Renal pelvis (tissue), 4 donors: ENCODE measurements around the gene ACOT13. TPM values are rescaled to one million over a fixed set of nuclear protein-coding genes. Genes with fewer than 3 reads are reported as not detected.
A peak's percentile ranks its signal among the peaks of the same experiment; 100 is the strongest.
"Not testable (repeated sequence)": the region's sequence is repeated elsewhere in the genome, so short reads cannot be mapped to it uniquely, and the experiment has no call there.

Experiments used
- DNase-seq: peaks from one replicate; pipeline ENCODE4 v3.0.0-alpha.2; 2013
- polyA plus RNA-seq, 3 donors: library from polyadenylated mRNA; unstranded; fragments of 120-200 nt; gene quantifications; one replicate each; pipeline ENCODE4 v1.2.1, GENCODE V29; 2013; ENCODE audit not compliant: insufficient read length in 3 of 3

The ACOT13 gene
- polyA plus RNA-seq, 3 donors = 33.6 to 41.7 (median 36.0) TPM

DNA sequence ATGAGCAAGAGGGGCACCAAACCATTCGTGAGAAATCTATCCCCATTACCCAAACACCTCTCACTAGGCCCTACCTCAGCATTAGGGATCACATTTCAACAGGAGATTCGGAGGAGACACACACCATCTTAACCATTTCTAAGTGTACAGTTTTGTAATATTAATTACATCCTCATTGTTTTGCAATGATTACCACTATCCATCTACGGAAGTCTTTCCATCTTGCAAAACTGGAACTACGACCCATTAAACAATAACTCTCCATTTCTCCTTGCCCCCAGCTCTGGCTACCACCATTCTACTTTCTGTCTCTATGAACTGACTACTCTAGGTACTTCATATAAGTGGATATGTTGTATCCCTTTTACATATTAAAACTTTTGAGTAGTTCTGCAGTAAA lies 20.1 kb downstream of the ACOT13 start:
- DNase-seq = no peak

DNA sequence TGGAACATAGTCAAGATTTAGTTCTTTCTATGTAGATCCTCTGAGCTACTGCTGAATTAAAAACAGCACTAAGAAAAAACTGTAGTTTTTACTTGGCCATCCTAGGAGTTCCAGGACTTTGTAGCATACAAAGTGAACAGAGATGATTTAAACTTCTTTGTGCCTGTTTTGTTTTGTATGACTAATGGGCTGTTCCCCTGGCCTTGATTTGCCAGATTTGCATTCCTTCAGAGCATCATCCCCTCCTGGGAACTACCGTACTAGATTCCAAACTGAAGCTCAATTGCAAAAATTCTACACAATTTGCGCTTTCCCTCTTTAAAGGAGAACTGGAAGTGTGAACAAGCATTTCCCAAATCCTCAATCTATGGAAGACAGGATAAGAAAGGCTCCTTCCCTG lies 23.1 kb downstream of the ACOT13 start:
- no peak for DNase-seq

DNA sequence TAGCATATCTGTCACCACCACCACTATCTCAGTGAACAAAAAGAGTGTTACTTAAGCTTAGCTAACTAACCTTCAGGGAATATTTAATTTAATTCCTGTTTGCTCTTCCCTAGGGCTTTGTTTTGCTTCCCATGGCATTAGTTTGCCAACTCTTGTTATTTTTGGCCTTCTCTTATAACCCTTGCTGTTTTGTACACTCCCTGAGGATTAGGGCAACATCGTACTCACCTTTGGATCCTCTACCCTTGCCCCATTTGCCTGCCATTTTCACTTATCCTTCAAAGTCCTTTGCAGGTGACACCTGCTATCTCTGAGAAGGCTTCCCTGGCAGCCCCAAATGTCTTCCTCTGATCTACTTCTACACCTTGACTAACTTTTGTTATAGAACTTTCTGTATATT lies 23.7 kb downstream of the ACOT13 start:
- no peak for DNase-seq

DNA sequence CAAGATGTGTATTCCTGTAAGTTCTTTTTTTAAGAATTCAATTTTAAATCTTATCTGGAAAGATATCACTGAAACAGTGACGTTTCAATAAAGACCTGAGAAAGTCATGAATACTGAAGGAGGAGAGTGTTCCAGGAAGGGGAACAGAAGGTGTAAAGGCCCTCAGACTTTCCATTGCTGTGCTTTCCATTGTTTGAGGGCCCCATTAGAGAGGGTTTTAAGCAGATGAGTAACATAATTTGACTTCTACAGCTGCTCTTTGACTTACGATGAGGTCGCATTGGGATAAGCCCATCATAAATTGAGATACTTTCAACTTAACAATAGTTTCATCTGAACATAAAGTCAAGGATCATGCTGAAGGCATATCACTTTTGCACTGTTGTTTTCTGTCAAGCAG lies 24.7 kb downstream of the ACOT13 start:
- DNase-seq = no peak

DNA sequence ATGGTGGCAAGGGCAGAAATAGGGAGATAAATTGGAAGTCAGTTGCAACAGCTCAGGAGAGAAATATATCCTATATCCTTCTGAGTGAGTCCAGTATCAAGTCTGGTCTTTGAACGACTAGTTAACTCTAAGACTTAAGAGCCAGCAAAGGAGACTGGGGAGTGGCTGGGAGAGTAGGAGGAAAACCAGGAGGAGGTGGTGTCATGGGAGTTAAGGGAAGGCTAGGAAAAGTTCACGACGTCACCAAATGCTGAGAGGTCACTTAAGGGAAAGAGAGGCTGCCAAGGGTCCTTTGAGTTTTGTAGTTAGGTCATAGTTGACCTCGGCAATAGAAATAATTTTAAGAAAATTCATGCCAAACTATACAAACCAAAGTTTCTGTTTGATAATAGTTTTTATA lies 25.1 kb downstream of the ACOT13 start:
- no peak for DNase-seq

DNA sequence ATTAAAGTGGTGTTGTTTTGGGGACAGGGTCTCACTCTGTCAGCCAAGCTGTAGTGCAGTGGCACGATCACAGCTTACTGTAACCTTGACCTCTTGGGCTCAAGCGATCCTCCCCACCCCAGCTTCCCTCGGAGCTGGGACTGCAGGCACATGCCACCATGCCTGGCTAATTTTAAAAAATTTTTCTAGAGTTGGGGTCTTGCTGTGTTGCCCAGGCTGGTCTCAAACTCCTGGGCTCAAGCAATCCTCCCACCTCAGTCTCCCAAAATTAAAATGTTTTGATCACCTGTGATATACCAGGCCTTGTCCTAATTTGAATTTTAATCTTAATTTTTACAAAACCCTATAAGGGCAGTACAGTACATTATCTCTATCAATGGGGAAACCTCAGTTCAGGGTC lies 25.5 kb downstream of the ACOT13 start:
- DNase-seq = no peak

DNA sequence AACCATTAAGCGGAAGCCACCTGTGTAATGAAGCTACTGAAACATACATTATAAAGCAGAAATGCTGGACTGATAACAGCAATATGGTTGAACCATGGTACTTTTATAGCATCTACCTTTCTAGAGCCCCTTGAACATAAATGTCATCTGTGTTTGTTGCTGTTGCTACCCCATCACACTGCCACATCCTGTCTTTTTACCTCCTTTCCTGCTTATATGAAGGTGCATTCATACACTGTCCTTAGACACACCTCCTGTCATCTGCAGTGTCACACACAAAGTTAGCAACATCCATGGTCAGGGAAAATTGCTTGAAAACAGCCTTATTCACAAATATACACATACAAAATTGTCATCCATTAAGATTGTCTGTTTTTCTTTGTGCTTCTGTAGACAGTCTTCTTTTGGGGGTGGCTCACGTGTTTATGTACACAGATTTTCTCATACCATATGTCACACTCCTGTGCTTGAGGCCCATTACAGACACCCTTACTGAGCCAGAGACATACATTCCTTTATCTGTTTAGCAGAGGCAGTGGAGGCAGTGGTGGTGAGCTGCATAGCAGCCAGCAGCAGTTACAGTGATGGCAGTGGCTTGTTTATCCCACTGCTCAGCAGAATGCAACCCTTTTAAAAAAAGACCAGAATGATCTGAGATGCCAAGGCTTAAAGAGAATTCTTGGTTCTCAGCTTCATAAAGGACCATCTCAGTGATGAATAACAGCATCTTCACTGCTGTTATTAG lies 26.1 kb downstream of the ACOT13 start:
- no peak for DNase-seq

DNA sequence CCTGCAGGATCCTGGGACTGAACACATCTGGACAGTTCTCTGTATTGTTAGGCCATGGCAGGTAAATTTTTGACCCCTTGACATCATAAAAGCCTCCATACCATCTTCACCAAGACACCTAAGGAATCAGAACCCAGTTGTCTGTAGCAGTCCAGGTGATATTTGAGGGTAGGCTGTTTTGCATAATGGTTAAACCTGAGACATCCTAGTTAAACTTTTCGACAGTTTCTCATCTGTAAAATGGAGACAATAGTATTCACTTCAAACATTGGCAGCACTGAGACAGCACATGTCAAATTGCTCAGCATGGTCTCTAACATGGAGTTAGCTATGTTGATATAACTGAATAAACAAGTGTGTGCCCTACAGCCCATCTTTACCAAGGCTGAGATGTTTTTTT lies 27.3 kb downstream of the ACOT13 start:
- no peak for DNase-seq

DNA sequence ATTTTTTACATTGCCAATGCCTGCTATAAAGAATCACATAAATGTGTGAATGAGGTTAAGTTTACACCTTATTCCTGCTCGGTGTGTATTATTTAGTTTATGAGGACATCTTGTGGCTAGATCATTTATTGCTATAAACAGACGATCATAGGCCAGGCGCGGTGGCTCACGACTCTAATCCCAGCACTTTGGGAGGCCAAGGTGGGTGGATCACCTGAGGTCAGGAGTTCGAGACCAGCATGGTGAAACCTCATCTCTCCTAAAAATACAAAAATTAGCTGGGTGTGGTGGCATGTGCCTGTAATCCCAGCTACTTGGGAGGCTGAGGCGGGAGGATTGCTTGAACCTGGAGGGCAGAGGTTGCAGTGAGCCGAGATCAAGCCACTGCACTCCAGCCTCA lies 28.8 kb downstream of the ACOT13 start:
- DNase-seq = peak; percentile 33

DNA sequence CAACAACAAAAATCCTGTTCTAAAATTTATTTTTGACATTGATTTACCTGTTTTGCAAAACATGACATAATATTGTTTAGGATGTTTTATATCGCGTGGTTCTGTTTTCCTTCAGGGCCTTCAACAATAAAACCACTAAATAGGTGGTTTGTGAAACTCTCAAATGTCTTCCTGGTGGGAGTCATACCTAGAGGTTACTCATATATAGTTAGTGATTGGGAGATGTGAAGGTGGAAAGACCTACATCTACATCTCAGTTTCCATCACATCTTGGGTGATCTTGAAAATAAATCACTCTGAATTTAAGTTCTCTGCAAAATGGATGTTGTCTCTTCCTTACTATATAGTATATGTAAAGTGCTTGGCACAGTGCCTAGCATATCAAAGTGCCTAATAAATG lies 29.2 kb downstream of the ACOT13 start:
- no peak for DNase-seq

DNA sequence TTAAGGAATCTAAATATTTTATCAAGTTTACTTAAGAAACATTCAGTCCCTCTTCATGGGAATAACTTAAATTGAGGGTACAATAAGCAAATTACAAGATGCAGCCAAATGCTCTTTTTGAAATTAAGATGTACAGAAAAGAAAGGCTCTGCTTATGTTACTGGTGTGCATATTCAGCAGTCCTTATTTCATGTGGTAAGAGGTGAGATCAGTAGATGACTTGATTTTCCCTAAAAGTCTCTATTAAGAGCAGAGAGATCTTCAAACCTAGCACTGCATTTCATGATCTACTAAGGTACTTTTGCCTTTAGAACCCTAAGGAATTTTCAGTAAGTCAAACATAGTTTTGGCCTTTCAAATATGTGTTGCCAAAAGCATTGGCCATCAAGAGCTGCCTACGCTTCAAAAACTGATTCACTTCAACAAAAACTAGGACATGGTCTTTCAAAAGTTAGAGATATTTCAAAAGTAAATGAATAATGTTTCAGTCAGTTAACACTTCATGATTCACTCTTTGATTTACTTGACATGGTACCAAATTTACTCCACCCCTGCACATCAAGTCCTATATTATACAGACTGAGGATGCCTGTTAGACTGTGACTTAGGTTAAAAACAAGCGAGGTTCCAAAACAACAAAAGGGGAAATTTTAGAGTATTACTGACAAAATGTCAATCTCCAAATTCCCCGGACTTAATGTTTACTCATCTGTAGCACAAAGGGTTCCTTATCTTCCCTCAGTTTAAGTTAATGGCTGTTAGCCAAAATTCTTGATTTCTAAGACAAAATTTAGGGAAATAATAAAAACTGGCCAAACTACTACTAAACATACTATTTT lies 32.9 kb downstream of the ACOT13 start:
- DNase-seq = no peak

DNA sequence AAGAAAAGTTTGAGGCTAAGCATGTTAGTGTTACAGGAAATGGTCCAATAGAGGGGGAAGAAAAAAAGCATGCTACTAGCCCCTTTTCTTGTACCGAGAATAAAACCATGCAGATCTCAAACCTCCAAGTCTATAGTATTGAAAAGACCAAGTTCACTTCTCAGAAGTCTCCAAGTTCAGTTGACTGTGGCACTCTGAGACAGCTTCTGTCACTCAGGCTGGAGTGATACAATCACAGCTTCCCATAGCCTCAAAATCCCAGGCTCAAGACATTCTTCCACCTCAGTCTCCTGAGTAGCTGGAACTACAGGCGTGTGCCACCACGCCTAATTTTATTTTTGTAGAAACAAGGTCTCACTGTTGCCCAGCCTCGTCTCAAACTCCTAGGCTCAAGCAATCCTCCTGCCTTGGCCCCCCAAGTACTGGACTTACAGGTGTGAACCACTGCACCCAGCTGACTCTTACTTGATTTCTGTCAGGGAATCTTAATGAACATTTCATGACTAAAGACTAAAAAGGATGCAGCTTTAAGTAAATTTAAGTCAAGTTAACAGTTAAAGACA lies 35.9 kb downstream of the ACOT13 start:
- no peak for DNase-seq

DNA sequence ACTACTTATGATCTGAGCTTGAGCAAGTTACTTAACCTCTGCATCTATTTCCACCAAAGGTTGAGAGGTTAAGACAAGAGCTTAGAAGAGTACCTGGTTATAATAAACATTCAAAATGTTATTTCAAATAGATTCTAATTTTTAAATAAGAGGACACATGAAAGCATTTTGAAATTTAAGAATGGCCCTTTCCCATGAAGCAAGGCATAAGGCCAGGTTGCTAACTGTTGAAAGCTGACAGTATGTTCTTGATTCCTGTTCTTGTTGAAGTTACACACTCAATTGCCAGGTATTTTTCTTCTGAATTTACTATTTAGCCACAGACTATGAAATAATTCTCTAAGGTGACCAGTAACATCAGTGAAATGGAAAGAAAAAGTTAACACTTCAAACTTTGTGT lies 37.6 kb downstream of the ACOT13 start:
- no peak for DNase-seq

DNA sequence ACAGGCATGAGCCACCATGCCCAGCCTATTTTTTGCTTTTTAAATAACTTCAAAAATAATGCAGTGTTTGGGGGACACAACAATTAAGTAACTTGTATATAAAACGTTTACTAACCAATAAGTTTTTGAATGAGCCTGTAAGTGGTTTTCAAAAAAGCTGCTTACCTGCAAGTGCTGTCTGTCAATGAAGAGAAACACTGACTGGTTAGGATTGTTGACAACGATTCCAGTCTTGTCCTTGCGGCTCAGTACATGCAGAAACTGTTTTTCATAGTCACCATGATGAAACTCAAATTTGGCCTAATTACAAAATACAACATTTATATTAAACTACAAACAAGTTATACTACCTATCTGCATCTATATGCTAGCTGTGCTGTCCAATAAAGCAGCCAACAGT lies 41.7 kb downstream of the ACOT13 start:
- no peak for DNase-seq

DNA sequence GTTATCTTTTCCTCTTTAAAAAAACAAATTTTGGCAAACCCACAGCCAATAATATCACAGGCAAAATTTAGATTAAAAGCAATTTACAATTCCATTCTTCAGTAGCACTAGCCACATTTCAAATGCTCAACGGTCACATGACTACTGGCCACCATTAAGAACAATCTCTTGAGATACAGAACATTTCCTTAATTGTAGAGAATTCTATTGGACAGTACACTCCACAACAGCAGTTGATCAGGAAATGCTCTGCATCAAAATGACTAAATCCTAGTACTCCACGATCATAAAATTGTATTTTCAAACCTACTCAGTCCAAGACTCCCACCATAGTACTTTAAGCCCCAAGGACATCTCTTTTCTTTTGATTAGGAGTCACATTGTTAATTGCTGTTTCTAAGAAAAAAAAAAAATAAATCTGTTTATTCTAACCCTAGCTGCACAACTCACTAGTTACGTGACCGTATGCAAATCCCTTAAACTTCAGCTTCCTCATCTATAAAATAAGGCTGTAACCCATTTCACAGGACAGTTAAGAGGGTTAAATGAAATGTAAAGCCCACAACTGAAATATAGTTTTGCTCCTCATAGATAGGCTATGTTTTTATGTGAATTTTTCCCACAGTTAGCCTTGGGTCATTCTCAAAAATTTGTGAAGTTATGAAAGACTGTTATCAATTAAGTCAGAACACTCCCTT lies 42.3 kb downstream of the ACOT13 start:
- no peak for DNase-seq

DNA sequence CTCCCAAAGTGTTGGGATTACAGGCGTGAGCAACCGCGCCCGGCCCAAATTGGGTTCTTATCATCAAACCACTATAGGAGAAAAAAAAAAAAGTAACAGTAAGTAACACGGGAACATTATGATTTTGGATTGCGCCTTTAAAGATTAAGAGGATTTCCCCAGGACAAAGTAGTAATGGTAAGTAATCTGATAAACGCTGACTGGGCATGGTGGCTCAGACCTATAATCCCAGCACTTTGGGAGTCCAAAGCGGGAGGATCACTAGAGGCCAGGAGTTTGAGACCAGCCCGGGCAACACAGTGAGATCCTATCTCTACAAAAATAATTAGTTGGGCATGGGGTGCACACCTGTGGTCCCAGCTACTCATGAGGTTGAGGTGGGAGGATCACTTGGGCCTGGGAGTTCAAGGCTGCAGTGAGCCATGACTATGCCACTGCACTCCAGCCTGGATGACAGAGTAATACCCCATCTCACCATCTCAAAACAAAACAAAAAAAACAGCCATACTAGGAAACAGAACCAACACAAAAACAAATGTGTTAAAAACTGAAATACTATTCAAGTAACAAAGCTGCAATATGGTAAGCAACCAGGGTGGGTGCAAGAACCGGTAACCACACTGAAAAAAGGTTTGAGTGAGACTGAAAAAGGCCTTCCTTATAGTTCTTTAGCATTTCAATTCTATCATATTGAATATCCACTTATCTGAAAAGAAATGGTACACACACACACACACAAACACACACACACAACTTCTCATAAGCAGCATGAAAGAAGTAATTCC lies 43.8 kb downstream of the ACOT13 start:
- no peak for DNase-seq

DNA sequence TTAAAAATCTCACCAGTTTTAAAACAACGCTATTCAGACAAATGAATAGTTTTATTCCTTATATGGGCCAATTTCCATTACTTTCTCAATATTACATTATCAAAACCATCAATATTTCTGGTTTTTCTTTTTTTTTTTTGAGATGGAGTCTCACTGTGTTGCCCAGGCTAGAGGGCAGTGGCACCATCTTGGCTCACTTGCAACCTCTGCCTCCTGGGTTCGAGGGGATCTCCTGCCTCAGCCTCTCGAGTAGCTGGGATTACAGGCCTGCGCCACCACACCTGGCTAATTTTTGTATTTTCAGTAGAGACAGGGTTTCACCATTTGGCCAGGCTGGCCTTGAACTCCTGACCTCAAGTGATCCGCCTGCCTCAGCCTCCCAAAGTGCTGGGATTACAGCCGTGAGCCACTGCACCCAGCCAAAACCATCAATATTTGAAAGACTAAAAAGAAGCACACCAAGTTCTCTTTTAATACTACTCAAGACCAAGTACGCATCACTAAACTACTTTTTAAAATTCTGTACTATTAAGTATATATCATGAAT lies 49.8 kb downstream of the ACOT13 start:
- not testable (repeated sequence) for DNase-seq

DNA sequence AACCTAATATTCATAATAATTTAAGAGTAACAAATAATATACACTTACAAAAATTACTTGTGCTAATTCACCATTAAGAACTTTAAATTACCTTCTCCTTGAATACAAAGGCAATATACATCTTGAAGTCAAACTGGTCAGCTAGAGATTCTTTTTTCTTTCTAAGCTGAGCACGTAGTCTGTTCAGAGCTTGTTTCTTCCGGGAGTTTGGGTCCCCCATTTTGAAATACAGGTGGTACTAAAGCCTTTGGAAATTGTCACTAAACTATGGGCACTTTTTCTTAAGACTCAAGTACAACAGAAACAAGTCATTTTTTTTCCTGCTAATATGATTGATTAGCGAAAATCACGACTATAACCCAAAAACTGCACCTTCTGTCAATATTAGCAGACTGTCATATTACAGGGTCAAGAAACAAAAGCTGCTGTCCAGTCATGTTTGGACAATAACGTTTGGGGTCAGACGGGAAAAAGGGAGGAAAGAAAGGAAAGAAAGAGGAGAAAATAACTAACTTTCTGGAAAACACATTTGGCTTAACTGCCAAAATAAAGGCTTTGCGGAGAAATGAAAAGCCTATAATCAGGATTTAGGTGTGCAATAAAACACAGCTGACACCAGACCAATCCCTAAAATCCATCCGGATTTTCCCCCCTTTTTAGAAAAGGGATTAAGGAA lies 51.7 kb downstream of the ACOT13 start:
- DNase-seq = no peak

DNA sequence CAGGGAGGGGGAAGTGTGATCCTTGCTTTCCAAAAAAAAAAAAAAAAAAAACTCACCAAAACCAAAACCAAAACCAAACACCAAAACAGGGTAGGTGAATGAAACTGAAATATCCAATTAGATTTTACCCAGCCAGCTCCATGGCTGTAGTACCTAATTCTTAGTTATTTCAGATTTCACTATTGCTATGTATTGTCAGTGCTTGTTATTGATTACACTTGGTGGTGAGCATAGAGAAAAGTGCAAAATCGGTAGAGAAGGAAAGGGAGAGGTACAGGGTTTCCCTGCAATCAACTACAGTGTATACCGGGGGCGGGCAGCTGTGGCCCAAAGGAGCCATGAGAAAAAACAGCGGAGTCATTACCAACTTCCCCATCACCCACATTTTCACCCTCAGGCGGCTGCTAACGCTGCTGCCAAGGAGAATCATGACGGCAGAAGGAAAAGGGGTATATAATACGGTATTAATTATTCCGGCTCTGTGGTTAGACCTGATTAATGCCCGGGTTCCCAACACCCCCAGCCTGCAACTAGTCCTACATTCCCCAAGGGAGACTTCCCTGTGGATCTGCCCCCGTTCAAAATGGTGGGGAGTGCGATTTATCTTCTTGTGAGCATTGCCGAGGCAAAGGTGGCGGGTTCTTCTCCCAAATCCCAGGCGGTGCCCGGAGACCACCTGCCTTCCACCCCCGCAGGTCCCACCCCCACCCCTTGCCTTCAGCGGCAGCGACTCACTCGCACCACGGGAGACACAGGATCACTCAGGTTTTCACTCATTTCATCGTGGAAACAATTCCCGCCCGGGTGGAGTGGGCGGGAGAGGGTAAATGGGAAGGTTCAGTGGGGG lies 52.5 kb downstream of the ACOT13 start, which contains the start of gene C6orf62:
Gene C6orf62 (minus strand): TSS at position 30 of the 847 bp plus-strand sequence. CDS start 486 bp downstream, outside the sequence.
- no peak for DNase-seq
